GM10248 (cell line): ENCODE data around the gene TMEM244.

Experiments
- CTCF ChIA-PET: fragments of 300-600 bp; sonication (Branson Sonifier 250); formaldehyde crosslinking; extraction: SDS; loops from one replicate; lab custom pipeline; 2021; ENCODE audit warnings: antibody characterized with exemption; lab: Yijun Ruan, JAX
- POLR2A ChIA-PET: fragments of 350-650 bp; sonication (Branson Sonifier 250); formaldehyde crosslinking; extraction: SDS; loops from one replicate; lab custom pipeline; 2020; ENCODE audit warnings: antibody characterized with exemption; lab: Yijun Ruan, JAX
- DNase-seq: peaks from one replicate; pipeline ENCODE4 v3.0.0; 2012; ENCODE audit errors: extremely low spot score
- TF ChIP-seq, protein P1 (sequence below): IDR thresholded peaks from 2 replicates; pipeline ENCODE4 v1.5.1; 2012; ENCODE audit warnings: mild to moderate bottlenecking, low read depth; ENCODE audit errors: extremely low read depth, missing control alignments, control extremely low read depth

Gene TMEM244, protein sequence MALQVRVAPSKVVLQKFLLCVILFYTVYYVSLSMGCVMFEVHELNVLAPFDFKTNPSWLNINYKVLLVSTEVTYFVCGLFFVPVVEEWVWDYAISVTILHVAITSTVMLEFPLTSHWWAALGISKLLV

DNA sequence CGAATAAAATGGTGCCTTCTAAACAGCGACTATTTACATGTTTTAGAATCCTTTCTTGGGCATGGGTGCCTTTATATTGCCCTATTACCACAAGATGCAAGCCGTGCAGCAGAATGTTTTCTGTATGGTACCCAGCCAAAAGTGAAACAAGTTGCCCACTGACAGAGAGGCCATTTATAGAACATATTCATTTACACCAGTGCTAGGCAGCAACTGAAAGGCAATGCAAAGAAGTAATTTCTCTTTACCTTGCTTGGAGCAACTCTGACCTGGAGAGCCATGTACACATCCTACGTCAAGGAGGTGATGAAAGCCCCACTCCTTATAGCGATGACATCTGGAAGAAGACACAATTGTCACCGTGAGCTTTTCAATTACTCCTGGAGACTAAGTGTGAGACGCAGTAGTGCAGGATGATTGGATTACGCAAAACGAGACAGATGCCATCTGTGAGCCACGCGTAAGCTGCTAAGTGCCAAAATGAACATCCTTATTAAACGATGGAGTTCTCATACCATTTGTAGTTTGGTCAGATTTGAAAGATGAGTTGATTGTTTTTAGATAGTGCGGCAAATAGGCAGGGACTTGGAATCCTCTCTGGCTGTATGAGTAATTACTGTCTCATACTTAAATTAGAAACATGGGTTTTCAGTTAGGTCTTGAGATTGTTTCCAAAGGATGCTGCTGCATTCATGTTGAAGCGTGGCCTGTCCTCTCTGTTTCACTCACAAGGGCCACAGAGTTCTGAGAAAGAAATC is at the start of gene TMEM244:
Gene TMEM244, minus strand, starts transcription at position 408 of the 758 bp plus-strand sequence. Its CDS starts 127 bp downstream, at position 281.
- DNase-seq: no peak
- TF ChIP-seq, protein P1, sequence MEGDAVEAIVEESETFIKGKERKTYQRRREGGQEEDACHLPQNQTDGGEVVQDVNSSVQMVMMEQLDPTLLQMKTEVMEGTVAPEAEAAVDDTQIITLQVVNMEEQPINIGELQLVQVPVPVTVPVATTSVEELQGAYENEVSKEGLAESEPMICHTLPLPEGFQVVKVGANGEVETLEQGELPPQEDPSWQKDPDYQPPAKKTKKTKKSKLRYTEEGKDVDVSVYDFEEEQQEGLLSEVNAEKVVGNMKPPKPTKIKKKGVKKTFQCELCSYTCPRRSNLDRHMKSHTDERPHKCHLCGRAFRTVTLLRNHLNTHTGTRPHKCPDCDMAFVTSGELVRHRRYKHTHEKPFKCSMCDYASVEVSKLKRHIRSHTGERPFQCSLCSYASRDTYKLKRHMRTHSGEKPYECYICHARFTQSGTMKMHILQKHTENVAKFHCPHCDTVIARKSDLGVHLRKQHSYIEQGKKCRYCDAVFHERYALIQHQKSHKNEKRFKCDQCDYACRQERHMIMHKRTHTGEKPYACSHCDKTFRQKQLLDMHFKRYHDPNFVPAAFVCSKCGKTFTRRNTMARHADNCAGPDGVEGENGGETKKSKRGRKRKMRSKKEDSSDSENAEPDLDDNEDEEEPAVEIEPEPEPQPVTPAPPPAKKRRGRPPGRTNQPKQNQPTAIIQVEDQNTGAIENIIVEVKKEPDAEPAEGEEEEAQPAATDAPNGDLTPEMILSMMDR: no peak
- ChIA-PET CTCF (interaction anchor here (1.0 to 2.1 kb wide), 5 partner anchors 8 to 263 kb away, joined by 3 to 12 read pairs (median 4); no protein-coding TSS in a partner anchor), POLR2A (no interaction called here)

DNA sequence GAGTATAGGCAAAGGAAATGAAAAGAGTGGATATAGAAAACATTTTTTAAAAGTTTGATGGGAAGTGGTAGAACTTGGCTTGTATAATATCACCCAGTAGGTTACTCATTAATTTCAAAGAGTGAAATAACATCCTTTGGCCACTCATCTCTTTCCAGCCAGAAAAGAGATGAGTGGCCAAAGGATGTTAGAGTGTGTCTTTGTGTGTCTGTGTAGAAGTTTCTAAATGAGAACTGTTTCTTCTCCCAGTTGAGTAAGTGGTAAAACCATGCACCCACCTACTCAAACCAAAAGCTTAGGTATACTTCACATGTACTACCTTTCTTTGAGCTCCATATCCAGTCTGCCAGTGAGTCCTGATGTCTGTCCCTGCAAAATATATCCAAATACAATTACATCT is 47.7 kb upstream of the TMEM244 start:
- ChIA-PET CTCF (interaction anchor here (0.7 to 1.6 kb wide), 5 partner anchors 9 to 310 kb away, joined by 3 to 4 read pairs (median 3); no protein-coding TSS in a partner anchor), POLR2A (interaction anchor here (1.0 kb wide), 1 partner anchor 286 kb away, joined by 3 read pairs; no protein-coding TSS in a partner anchor)
- DNase-seq: no peak
- TF ChIP-seq, protein P1: no peak

DNA sequence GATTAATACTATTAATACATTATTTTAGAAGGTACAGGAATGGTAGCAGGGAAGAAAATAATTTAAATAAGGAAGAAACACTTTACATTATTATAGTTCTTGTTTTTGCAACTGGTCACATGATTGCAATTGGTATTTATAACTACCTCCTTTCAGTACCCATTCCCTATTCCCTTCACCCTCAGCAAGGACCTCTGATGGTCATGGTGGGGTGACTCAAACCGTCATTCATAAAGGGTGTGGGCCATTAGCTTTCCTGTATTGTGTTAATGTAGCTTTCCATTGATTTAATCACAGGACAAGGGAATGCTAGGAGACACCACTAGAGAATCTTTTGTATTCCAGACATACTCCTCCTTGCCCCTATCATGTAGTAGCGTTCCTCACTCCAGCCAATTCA is 47.2 kb upstream of the TMEM244 start:
- POLR2A ChIA-PET: interaction anchor here (1.0 kb wide), 1 partner anchor 286 kb away, joined by 3 read pairs; no protein-coding TSS in a partner anchor
- CTCF ChIA-PET: interaction anchor here (0.7 to 1.6 kb wide), 7 partner anchors 10 to 309 kb away, joined by 3 to 4 read pairs (median 3); no protein-coding TSS in a partner anchor
- TF ChIP-seq, protein P1: no peak
- DNase-seq: no peak

DNA sequence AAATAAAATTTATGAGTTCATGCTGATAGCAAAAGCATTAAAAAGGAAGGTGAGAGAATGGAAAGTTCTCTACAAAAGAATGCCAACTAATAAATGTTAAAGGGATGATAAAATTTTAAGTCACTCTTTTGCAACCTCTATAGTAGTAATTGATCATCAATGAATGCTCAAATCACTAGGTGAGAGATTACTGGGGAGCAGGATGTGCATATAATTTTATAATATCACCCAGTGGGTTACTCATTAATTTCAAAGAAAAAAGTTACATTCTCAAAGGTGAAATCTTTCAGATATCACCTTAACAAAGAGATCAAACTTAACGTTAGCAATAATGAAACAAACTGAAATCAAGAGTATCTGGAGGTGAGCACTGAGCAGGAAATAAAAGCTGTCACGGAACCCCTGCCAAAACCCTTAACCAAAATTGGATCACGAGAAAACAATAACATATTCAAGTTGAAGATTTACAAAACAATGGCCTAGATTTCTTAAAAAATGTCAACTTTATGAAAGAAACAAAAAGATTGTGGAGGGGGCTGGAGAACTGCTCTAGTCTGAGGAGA is 45.5 kb upstream of the TMEM244 start:
- DNase-seq: no peak
- TF ChIP-seq, protein P1: no peak
- POLR2A ChIA-PET: no interaction called here
- CTCF ChIA-PET: interaction anchor here (1.0 to 1.3 kb wide), 4 partner anchors 8 to 115 kb away, joined by 3 to 8 read pairs (median 4); no protein-coding TSS in a partner anchor

DNA sequence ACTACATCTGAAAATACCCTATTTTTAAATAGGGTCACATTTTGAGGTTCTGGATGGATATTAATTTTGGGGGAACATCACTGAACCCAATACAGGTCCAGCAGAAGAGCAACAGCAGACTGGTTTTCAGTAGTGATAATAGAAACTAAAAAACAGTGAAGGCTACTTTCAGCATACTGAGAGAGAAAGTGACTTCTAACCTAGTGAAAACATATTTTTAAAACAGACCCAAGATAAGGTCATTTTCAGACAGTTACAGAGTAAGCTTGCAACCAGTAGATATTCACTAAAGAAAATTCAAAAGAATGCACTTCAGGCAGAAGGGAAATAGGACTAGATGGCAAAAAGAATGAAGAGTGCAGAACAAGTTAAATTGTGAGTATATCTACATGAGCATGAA is 42.0 kb upstream of the TMEM244 start:
- TF ChIP-seq, protein P1: no peak
- ChIA-PET CTCF (interaction anchor here (1.0 kb wide), 1 partner anchor 13 kb away, joined by 4 read pairs; no protein-coding TSS in a partner anchor), POLR2A (no interaction called here)
- no peak for DNase-seq

DNA sequence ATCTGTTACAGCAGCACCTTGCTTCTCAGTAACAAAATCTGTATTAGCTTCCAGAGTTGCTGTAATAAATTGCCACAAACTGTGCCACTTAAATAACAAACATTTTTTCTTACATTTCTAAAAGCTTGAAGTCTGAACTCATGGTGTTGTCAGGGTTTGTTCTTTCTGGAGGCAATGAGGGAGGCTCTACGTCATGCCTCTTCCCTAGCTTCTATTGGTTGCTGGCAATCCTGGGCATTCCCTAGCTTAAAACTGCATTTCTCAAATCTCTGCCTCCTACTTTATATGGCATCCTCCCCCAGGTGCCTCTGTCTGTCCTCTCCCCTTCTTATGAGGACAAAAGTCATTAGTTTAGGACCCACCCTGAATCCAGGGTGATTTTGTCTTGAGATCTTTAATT is 41.6 kb upstream of the TMEM244 start:
- TF ChIP-seq, protein P1: no peak
- CTCF ChIA-PET: interaction anchor here (1.0 kb wide), 1 partner anchor 13 kb away, joined by 4 read pairs; no protein-coding TSS in a partner anchor
- POLR2A ChIA-PET: interaction anchor here (0.6 kb wide), 1 partner anchor 135 kb away, joined by 3 read pairs; no protein-coding TSS in a partner anchor
- DNase-seq: no peak
